Caco-2 (cell line): ENCODE measurements around the gene RYR2. TPM values are rescaled to one million over a fixed set of nuclear protein-coding genes. Genes with fewer than 3 reads are reported as not detected.
"Not testable (repeated sequence)": the region's sequence is repeated elsewhere in the genome, so short reads cannot be mapped to it uniquely, and the experiment has no call there.

ENCODE experiments used
- BruUV-seq: library from RNA; stranded (reverse); fragments of 400-500 nt; replicated peaks from 2 replicates; lab custom pipeline; 2021; lab: Mats Ljungman, UMichigan
- CTCF ChIA-PET: fragments of 300-600 bp; sonication (Branson Sonifier 250); formaldehyde crosslinking; loops from one replicate; lab custom pipeline; 2022; ENCODE audit warnings: antibody characterized with exemption; lab: Charles Lee
- POLR2A ChIA-PET: fragments of 300-600 bp; sonication (Branson Sonifier 250); formaldehyde crosslinking; loops from one replicate; lab custom pipeline; 2022; ENCODE audit warnings: antibody characterized with exemption; lab: Charles Lee
- DNase-seq, 2 experiments: peaks; one replicate each; pipeline versions ENCODE4 v3.0.0 to v3.0.0-alpha.2; 2020 to 2022
- H3K27me3 ChIP-seq: replicated peaks from 2 replicates; pipeline ENCODE4 v1.6.0; 2011; ENCODE audit warnings: low read length; ENCODE audit not compliant: control insufficient read depth, insufficient read depth
- H3K36me3 ChIP-seq: 2 replicates; pipeline ENCODE4 v1.5.1; 2011; ENCODE audit warnings: low read length; ENCODE audit not compliant: control insufficient read depth, insufficient read depth
- H3K4me1 ChIP-seq: fragments of 250-450 bp; sonication (Bioruptor Pico); 2 replicates; pipeline ENCODE4 v1.5.1; 2020; ENCODE audit warnings: mild to moderate bottlenecking
- H3K4me3 ChIP-seq: 2 replicates; pipeline ENCODE4 v1.5.1; 2011; ENCODE audit warnings: low read depth, mild to moderate bottlenecking, control low read depth, low read length
- H3K9me3 ChIP-seq: fragments of 250-450 bp; sonication (Bioruptor Pico); 2 replicates; pipeline ENCODE4 v1.5.1; 2020; ENCODE audit warnings: mild to moderate bottlenecking, moderate library complexity
- H3K27ac Mint-ChIP-seq: one replicate; pipeline ENCODE4 v1.8.0; 2022; ENCODE audit warnings: mixed read lengths; ENCODE audit not compliant: unreplicated experiment
- H3K27me3 Mint-ChIP-seq: one replicate; pipeline ENCODE4 v1.8.0; 2022; ENCODE audit warnings: mixed read lengths; ENCODE audit not compliant: insufficient read depth, unreplicated experiment
- H3K36me3 Mint-ChIP-seq: one replicate; pipeline ENCODE4 v1.8.0; 2022; ENCODE audit warnings: mild to moderate bottlenecking, mixed read lengths; ENCODE audit not compliant: insufficient read depth, unreplicated experiment
- H3K4me1 Mint-ChIP-seq: one replicate; pipeline ENCODE4 v1.8.0; 2022; ENCODE audit warnings: low read depth, mixed read lengths; ENCODE audit not compliant: unreplicated experiment
- H3K4me3 Mint-ChIP-seq: one replicate; pipeline ENCODE4 v1.8.0; 2022; ENCODE audit warnings: mild to moderate bottlenecking, moderate library complexity, mixed read lengths; ENCODE audit not compliant: unreplicated experiment
- H3K9me3 Mint-ChIP-seq: one replicate; pipeline ENCODE4 v1.8.0; 2022; ENCODE audit warnings: mixed read lengths; ENCODE audit not compliant: unreplicated experiment
- CTCF ChIP-seq, 2 experiments: fragments of 200-600 bp in 1 of 2; IDR thresholded peaks; 1 replicate in 1 of 2; 2 replicates in 1 of 2; pipeline versions ENCODE4 v1.5.1 to v1.8.0; 2011 to 2022; ENCODE audit warnings: antibody characterized with exemption in 1 of 2, control low read depth in 1 of 2, inconsistent platforms in 1 of 2, low read depth in 1 of 2, low read length in 1 of 2, mild to moderate bottlenecking in 1 of 2, moderate library complexity in 1 of 2; ENCODE audit not compliant: insufficient read depth in 1 of 2, severe bottlenecking in 1 of 2, unreplicated experiment in 1 of 2
- intact Hi-C: fragments of 100-400 bp; cut with micrococcal nuclease; formaldehyde crosslinking; loops from one replicate; pipeline ENCODE4 v1.10.0; 2022; ENCODE audit not compliant: unreplicated experiment
- total RNA-seq: library from RNA; stranded (reverse); gene quantifications from 2 replicates; pipeline ENCODE4 v1.2.3, GENCODE V29; 2022

Gene RYR2
- total RNA-seq, 1 experiment from 2014 or later = 3.4 TPM

- H3K4me1 Mint-ChIP-seq = no peaks in the 10 kb centered on the region
- ChIA-PET CTCF (no interaction called here), POLR2A (no interaction called here)
- no peak overlapping the region for H3K4me3 Mint-ChIP-seq
- H3K9me3 Mint-ChIP-seq = no peaks in the 10 kb centered on the region
- peaks cover 3% of the 10 kb centered on the region for H3K27me3 Mint-ChIP-seq
- Histone ChIP-seq H3K27me3 (no peaks in the 10 kb centered on the region), H3K36me3 (no peaks in the 10 kb centered on the region), H3K4me3 (no peak overlapping the region), H3K4me1 (no peaks in the 10 kb centered on the region), H3K9me3 (no peaks in the 10 kb centered on the region)
- no TSS peak for BruUV-seq
- TF ChIP-seq CTCF (IDR thresholded peaks at IDR 0.05; ENCODE audit: insufficient read depth in 1 of 2, low read depth in 1 of 2, low read length in 1 of 2, severe bottlenecking in 1 of 2, unreplicated experiment in 1 of 2) = no peak
- no peaks in the 10 kb centered on the region for H3K36me3 Mint-ChIP-seq
- DNase-seq = no peak
- intact Hi-C loops = no loop called here
- H3K27ac Mint-ChIP-seq = no peak overlapping the region
These were observed 228.0 kb downstream of the RYR2 start for GRCh38 chr1:237269938-237270337.

- Mint-ChIP-seq H3K4me3 (no peak overlapping the region), H3K27ac (no peak overlapping the region), H3K9me3 (no peaks in the 10 kb centered on the region), H3K36me3 (no peaks in the 10 kb centered on the region), H3K27me3 (peaks cover 3% of the 10 kb centered on the region), H3K4me1 (no peaks in the 10 kb centered on the region)
- ChIA-PET CTCF (no interaction called here), POLR2A (no interaction called here)
- no peak for DNase-seq
- Histone ChIP-seq H3K4me3 (no peak overlapping the region), H3K27me3 (no peaks in the 10 kb centered on the region), H3K4me1 (no peaks in the 10 kb centered on the region), H3K9me3 (no peaks in the 10 kb centered on the region), H3K36me3 (no peaks in the 10 kb centered on the region)
- intact Hi-C loops = no loop called here
- BruUV-seq = no TSS peak
- TF ChIP-seq CTCF (IDR thresholded peaks at IDR 0.05; ENCODE audit: insufficient read depth in 1 of 2, low read depth in 1 of 2, low read length in 1 of 2, severe bottlenecking in 1 of 2, unreplicated experiment in 1 of 2) = no peak
These were observed 228.4 kb downstream of the RYR2 start for GRCh38 chr1:237270353-237270752.

GRCh38 chr1:237277994-237278393 lies 236.0 kb downstream of the RYR2 start:
- H3K4me1 ChIP-seq, H3K27me3 Mint-ChIP-seq, H3K9me3 Mint-ChIP-seq, H3K36me3 ChIP-seq, H3K4me3 Mint-ChIP-seq, POLR2A ChIA-PET, DNase-seq, H3K4me3 ChIP-seq, BruUV-seq, intact Hi-C loops, H3K36me3 Mint-ChIP-seq, H3K9me3 ChIP-seq, H3K27me3 ChIP-seq, H3K27ac Mint-ChIP-seq, H3K4me1 Mint-ChIP-seq: not testable (repeated sequence)
- CTCF ChIA-PET = interaction anchor here (0.7 kb wide), 1 partner anchor 291 kb away, joined by 4 read pairs; no protein-coding TSS in a partner anchor

GRCh38 chr1:237279629-237280028 lies 237.6 kb downstream of the RYR2 start:
- POLR2A ChIA-PET = no interaction called here
- Mint-ChIP-seq H3K4me1 (no peaks in the 10 kb centered on the region), H3K9me3 (no peaks in the 10 kb centered on the region), H3K36me3 (no peaks in the 10 kb centered on the region), H3K4me3 (no peak overlapping the region), H3K27me3 (no peaks in the 10 kb centered on the region), H3K27ac (no peak overlapping the region)
- H3K9me3 ChIP-seq = no peaks in the 10 kb centered on the region
- H3K36me3 ChIP-seq = no peaks in the 10 kb centered on the region
- intact Hi-C loops = no loop called here
- no peaks in the 10 kb centered on the region for H3K27me3 ChIP-seq
- no peak overlapping the region for H3K4me3 ChIP-seq
- no TSS peak for BruUV-seq
- no peaks in the 10 kb centered on the region for H3K4me1 ChIP-seq
- TF ChIP-seq CTCF (IDR thresholded peaks at IDR 0.05; ENCODE audit: insufficient read depth in 1 of 2, low read depth in 1 of 2, low read length in 1 of 2, severe bottlenecking in 1 of 2, unreplicated experiment in 1 of 2) = no peak
- CTCF ChIA-PET = no interaction called here
- DNase-seq = no peak
